ENCODE results near the gene TTYH3.

TTYH3 gene

GRCh38 chr7:2640846-2641316 is 9.1 kb downstream of the TTYH3 start:
- TF ChIP-seq GATA3 (IDR thresholded peaks at IDR 0.05; ENCODE audit: low read depth, low read length) (no peak), GATA2 (IDR thresholded peaks at IDR 0.05; ENCODE audit: low read depth, low read length) (no peak)

GRCh38 chr7:2641406-2642393 is 9.9 kb downstream of the TTYH3 start:
- TF ChIP-seq GATA2 (IDR thresholded peaks at IDR 0.05; ENCODE audit: low read depth, low read length) (no peak), GATA3 (IDR thresholded peaks at IDR 0.05; ENCODE audit: low read depth, low read length) (no peak)

GRCh38 chr7:2643386-2644219 is 11.8 kb downstream of the TTYH3 start:
- TF ChIP-seq GATA2 (IDR thresholded peaks at IDR 0.05; ENCODE audit: low read depth, low read length): peak; percentile 52; the same call in 1 of the 2 replicates
- no peak for TF ChIP-seq GATA3 (IDR thresholded peaks at IDR 0.05; ENCODE audit: low read depth, low read length)

- TF ChIP-seq GATA3 (IDR thresholded peaks at IDR 0.05; ENCODE audit: low read depth, low read length): no peak
- no peak for TF ChIP-seq GATA2 (IDR thresholded peaks at IDR 0.05; ENCODE audit: low read depth, low read length)
Measured at GRCh38 chr7:2644220-2644561, 12.4 kb downstream of the TTYH3 start.

GRCh38 chr7:2644562-2645273 is 12.9 kb downstream of the TTYH3 start:
- TF ChIP-seq GATA3 (IDR thresholded peaks at IDR 0.05; ENCODE audit: low read depth, low read length) (no peak), GATA2 (IDR thresholded peaks at IDR 0.05; ENCODE audit: low read depth, low read length) (no peak)

- no peak for TF ChIP-seq GATA2 (IDR thresholded peaks at IDR 0.05; ENCODE audit: low read depth, low read length)
- TF ChIP-seq GATA3 (IDR thresholded peaks at IDR 0.05; ENCODE audit: low read depth, low read length): no peak
Measured at GRCh38 chr7:2645274-2645868, 13.6 kb downstream of the TTYH3 start.

GRCh38 chr7:2646336-2646679 is 14.5 kb downstream of the TTYH3 start:
- TF ChIP-seq GATA3 (IDR thresholded peaks at IDR 0.05; ENCODE audit: low read depth, low read length): no peak
- no peak for TF ChIP-seq GATA2 (IDR thresholded peaks at IDR 0.05; ENCODE audit: low read depth, low read length)

- TF ChIP-seq GATA3 (IDR thresholded peaks at IDR 0.05; ENCODE audit: low read depth, low read length) (no peak), GATA2 (IDR thresholded peaks at IDR 0.05; ENCODE audit: low read depth, low read length) (no peak)
Measured at GRCh38 chr7:2646680-2647571, 15.1 kb downstream of the TTYH3 start.

GRCh38 chr7:2647594-2648172 is 15.9 kb downstream of the TTYH3 start:
- TF ChIP-seq GATA3 (IDR thresholded peaks at IDR 0.05; ENCODE audit: low read depth, low read length) (no peak), GATA2 (IDR thresholded peaks at IDR 0.05; ENCODE audit: low read depth, low read length) (no peak)

- TF ChIP-seq GATA3 (IDR thresholded peaks at IDR 0.05; ENCODE audit: low read depth, low read length) (no peak), GATA2 (IDR thresholded peaks at IDR 0.05; ENCODE audit: low read depth, low read length) (no peak)
Measured at GRCh38 chr7:2649139-2649838, 17.5 kb downstream of the TTYH3 start.

- TF ChIP-seq GATA3 (IDR thresholded peaks at IDR 0.05; ENCODE audit: low read depth, low read length) (no peak), GATA2 (IDR thresholded peaks at IDR 0.05; ENCODE audit: low read depth, low read length) (no peak)
Measured at GRCh38 chr7:2649991-2650390, 18.2 kb downstream of the TTYH3 start.

GRCh38 chr7:2650451-2650850 is 18.7 kb downstream of the TTYH3 start:
- TF ChIP-seq GATA2 (IDR thresholded peaks at IDR 0.05; ENCODE audit: low read depth, low read length): no peak
- TF ChIP-seq GATA3 (IDR thresholded peaks at IDR 0.05; ENCODE audit: low read depth, low read length): no peak
